Gastrocnemius medialis (tissue), 4 donors: ENCODE results near the gene SV2C.
"Not testable (repeated sequence)": the region's sequence is repeated elsewhere in the genome, so short reads cannot be mapped to it uniquely, and the experiment has no call there.

Experiments
- POLR2A ChIP-seq, 2 donors: fragments of 450-650 bp; IDR thresholded peaks; one replicate each; pipeline ENCODE4 v1.6.1; 2017; ENCODE audit warnings: antibody characterized with exemption in 2 of 2, mild to moderate bottlenecking in 2 of 2, moderate library complexity in 2 of 2
- TF ChIP-seq, protein P1 (sequence below), 5 experiments: fragments of 450-650 bp in 3 of 5; fragments of 200-600 bp in 2 of 5; sonication (generic) in 2 of 5; IDR thresholded peaks in 4 of 5; conservative IDR thresholded peaks in 1 of 5; 1 replicate in 4 of 5; 2 replicates in 1 of 5; pipeline ENCODE4 v1.5.1; 2016 to 2019; ENCODE audit warnings: antibody characterized with exemption in 5 of 5, mild to moderate bottlenecking in 3 of 5, moderate library complexity in 3 of 5

DNA sequence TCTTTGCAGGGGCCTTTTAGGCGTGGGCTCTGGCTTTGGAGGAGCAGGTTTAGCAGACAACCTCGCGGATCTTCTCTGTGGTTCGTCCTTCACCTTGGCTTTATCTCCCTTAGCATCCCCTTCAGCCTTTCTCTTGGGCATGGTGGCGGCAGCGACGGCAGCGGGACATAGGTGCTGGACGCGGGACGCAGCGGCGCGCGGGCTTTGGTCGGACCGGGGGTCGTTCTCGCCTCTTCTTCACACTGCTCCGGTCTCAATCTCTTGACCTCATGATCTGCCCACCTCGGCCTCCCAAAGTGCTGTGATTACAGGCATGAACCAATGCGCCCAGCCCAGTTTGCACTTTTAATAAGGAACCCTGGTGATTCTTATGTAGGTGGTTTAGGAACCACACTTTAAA lies 159.0 kb downstream of the SV2C start:
- TF ChIP-seq, protein P1, sequence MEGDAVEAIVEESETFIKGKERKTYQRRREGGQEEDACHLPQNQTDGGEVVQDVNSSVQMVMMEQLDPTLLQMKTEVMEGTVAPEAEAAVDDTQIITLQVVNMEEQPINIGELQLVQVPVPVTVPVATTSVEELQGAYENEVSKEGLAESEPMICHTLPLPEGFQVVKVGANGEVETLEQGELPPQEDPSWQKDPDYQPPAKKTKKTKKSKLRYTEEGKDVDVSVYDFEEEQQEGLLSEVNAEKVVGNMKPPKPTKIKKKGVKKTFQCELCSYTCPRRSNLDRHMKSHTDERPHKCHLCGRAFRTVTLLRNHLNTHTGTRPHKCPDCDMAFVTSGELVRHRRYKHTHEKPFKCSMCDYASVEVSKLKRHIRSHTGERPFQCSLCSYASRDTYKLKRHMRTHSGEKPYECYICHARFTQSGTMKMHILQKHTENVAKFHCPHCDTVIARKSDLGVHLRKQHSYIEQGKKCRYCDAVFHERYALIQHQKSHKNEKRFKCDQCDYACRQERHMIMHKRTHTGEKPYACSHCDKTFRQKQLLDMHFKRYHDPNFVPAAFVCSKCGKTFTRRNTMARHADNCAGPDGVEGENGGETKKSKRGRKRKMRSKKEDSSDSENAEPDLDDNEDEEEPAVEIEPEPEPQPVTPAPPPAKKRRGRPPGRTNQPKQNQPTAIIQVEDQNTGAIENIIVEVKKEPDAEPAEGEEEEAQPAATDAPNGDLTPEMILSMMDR (IDR thresholded peaks at IDR 0.05 in 4 of 5, conservative IDR thresholded peaks at IDR 0.05 in 1 of 5) = not testable (repeated sequence)
- not testable (repeated sequence) for TF ChIP-seq POLR2A (IDR thresholded peaks at IDR 0.05)
